ENCODE data around the gene ELOVL3.

GRCh38 chr10:102269017-102269416 lies 42.9 kb downstream of the ELOVL3 start:
- TF ChIP-seq CTCF (IDR thresholded peaks at IDR 0.05) (no peak), POLR2A (IDR thresholded peaks at IDR 0.05) (no peak)
